ENCODE data around the gene SLC17A8.

DNA sequence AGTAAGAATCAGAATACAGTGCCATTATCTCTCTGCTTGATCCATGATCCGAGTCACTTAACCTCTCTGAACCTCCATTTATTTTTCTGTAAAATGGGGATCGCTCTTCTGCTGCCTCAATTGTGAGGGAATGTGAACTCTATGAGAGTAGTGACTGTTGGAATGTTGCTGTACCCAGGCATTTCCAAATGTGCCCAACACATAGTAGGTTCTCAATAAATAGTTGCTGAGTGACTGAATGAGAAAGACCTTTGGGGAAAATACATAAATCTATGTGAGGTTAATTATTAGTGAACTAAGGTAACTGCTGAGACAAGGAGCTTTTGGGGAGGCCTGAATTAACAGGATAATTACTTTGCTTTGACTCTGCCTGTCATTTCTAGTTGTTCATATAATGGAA lies 82.9 kb downstream of the SLC17A8 start:
- no peak for TF ChIP-seq RXRA (IDR thresholded peaks at IDR 0.05)
- no peak for TF ChIP-seq GABPA (IDR thresholded peaks at IDR 0.05 in 1 of 2, conservative IDR thresholded peaks at IDR 0.05 in 1 of 2)
- TF ChIP-seq, protein P1, sequence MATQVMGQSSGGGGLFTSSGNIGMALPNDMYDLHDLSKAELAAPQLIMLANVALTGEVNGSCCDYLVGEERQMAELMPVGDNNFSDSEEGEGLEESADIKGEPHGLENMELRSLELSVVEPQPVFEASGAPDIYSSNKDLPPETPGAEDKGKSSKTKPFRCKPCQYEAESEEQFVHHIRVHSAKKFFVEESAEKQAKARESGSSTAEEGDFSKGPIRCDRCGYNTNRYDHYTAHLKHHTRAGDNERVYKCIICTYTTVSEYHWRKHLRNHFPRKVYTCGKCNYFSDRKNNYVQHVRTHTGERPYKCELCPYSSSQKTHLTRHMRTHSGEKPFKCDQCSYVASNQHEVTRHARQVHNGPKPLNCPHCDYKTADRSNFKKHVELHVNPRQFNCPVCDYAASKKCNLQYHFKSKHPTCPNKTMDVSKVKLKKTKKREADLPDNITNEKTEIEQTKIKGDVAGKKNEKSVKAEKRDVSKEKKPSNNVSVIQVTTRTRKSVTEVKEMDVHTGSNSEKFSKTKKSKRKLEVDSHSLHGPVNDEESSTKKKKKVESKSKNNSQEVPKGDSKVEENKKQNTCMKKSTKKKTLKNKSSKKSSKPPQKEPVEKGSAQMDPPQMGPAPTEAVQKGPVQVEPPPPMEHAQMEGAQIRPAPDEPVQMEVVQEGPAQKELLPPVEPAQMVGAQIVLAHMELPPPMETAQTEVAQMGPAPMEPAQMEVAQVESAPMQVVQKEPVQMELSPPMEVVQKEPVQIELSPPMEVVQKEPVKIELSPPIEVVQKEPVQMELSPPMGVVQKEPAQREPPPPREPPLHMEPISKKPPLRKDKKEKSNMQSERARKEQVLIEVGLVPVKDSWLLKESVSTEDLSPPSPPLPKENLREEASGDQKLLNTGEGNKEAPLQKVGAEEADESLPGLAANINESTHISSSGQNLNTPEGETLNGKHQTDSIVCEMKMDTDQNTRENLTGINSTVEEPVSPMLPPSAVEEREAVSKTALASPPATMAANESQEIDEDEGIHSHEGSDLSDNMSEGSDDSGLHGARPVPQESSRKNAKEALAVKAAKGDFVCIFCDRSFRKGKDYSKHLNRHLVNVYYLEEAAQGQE (IDR thresholded peaks at IDR 0.05): no peak
- no peak for TF ChIP-seq RAD21 (IDR thresholded peaks at IDR 0.05)
- TF ChIP-seq, protein P2, sequence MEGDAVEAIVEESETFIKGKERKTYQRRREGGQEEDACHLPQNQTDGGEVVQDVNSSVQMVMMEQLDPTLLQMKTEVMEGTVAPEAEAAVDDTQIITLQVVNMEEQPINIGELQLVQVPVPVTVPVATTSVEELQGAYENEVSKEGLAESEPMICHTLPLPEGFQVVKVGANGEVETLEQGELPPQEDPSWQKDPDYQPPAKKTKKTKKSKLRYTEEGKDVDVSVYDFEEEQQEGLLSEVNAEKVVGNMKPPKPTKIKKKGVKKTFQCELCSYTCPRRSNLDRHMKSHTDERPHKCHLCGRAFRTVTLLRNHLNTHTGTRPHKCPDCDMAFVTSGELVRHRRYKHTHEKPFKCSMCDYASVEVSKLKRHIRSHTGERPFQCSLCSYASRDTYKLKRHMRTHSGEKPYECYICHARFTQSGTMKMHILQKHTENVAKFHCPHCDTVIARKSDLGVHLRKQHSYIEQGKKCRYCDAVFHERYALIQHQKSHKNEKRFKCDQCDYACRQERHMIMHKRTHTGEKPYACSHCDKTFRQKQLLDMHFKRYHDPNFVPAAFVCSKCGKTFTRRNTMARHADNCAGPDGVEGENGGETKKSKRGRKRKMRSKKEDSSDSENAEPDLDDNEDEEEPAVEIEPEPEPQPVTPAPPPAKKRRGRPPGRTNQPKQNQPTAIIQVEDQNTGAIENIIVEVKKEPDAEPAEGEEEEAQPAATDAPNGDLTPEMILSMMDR (IDR thresholded peaks at IDR 0.05; ENCODE audit: low read depth, low read length, missing input control): no peak
- no peak for TF ChIP-seq YY1 (IDR thresholded peaks at IDR 0.05)

Measured in liver (tissue), 3 donors.